ENCODE data around the gene CRTC1.

- TF ChIP-seq, protein P1, sequence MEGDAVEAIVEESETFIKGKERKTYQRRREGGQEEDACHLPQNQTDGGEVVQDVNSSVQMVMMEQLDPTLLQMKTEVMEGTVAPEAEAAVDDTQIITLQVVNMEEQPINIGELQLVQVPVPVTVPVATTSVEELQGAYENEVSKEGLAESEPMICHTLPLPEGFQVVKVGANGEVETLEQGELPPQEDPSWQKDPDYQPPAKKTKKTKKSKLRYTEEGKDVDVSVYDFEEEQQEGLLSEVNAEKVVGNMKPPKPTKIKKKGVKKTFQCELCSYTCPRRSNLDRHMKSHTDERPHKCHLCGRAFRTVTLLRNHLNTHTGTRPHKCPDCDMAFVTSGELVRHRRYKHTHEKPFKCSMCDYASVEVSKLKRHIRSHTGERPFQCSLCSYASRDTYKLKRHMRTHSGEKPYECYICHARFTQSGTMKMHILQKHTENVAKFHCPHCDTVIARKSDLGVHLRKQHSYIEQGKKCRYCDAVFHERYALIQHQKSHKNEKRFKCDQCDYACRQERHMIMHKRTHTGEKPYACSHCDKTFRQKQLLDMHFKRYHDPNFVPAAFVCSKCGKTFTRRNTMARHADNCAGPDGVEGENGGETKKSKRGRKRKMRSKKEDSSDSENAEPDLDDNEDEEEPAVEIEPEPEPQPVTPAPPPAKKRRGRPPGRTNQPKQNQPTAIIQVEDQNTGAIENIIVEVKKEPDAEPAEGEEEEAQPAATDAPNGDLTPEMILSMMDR (IDR thresholded peaks at IDR 0.05) = no peak
- TF ChIP-seq POLR2A (IDR thresholded peaks at IDR 0.05) = no peak
These were observed 62.5 kb downstream of the CRTC1 start for GRCh38 chr19:18745931-18746330.

Measured in uterus (tissue), 2 donors.